KOPT-K1 (cell line): ENCODE data around the gene GUCA1A.

ENCODE experiments used
- H3K27ac ChIP-seq: fragments of 200-600 bp; sonication (generic); 2 replicates; pipeline ENCODE4 v1.5.1; 2016; ENCODE audit warnings: antibody characterized with exemption, mild to moderate bottlenecking, low read depth, low read length; ENCODE audit not compliant: poor library complexity, severe bottlenecking
- H3K36me3 ChIP-seq: fragments of 200-600 bp; sonication (generic); 2 replicates; pipeline ENCODE4 v1.5.1; 2017; ENCODE audit warnings: antibody characterized with exemption, mild to moderate bottlenecking, low read length, moderate library complexity; ENCODE audit not compliant: insufficient read depth
- H3K9me3 ChIP-seq: fragments of 200-600 bp; sonication (generic); 2 replicates; pipeline ENCODE4 v1.5.1; 2017; ENCODE audit warnings: antibody characterized with exemption, low read length, mild to moderate bottlenecking; ENCODE audit not compliant: insufficient read depth, poor library complexity, severe bottlenecking

The GUCA1A gene

GRCh38 chr6:42225419-42225818 is 52.3 kb downstream of the GUCA1A start:
- Histone ChIP-seq H3K36me3 (no peaks in the 10 kb centered on the region), H3K9me3 (no peaks in the 10 kb centered on the region), H3K27ac (no peak overlapping the region)

- no peak overlapping the region for H3K27ac ChIP-seq
Measured at GRCh38 chr6:42226161-42226611, 53.0 kb downstream of the GUCA1A start.

GRCh38 chr6:42226645-42227143 is 53.5 kb downstream of the GUCA1A start:
- H3K27ac ChIP-seq, result no peak overlapping the region
- H3K36me3 ChIP-seq, result no peaks in the 10 kb centered on the region
- no peaks in the 10 kb centered on the region for H3K9me3 ChIP-seq

More at GRCh38 chr6:42226161-42226611, 53.0 kb downstream of the GUCA1A start:
- Histone ChIP-seq H3K36me3 (no peaks in the 10 kb centered on the region), H3K9me3 (no peaks in the 10 kb centered on the region)

DNA sequence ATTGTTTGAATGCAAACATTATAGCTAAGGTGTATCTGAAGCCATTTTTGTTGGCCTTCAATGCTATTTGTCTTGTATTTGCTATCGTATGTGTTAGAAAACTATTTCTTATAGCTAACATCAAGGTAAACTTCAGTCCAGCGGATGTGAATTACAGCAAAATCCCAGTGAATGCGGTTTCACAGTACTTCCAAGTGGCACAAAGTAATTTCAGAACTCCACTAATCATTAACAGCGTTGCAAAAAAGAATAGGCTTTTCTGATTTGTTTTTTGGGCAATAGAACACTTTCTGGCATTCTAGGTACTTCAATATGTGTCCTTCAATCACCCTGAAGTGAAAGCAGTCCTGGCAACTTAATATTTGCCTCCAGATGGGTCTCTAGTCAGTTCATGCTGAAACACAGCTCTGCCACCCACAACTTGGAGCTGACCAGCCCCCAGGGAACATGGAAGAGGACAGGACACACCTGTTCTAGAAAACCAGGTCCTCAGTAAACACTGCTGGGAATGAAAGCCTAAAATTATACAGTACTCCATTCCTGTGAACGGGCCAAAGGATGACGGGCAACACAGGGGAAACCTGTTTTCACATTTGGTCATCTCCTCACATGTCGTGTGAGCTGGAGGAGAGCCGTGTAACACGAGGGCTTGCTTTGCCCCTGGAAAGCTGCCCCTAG is 54.1 kb downstream of the GUCA1A start:
- no peaks in the 10 kb centered on the region for H3K9me3 ChIP-seq
- H3K36me3 ChIP-seq, result no peaks in the 10 kb centered on the region
- H3K27ac ChIP-seq, result no peak overlapping the region

DNA sequence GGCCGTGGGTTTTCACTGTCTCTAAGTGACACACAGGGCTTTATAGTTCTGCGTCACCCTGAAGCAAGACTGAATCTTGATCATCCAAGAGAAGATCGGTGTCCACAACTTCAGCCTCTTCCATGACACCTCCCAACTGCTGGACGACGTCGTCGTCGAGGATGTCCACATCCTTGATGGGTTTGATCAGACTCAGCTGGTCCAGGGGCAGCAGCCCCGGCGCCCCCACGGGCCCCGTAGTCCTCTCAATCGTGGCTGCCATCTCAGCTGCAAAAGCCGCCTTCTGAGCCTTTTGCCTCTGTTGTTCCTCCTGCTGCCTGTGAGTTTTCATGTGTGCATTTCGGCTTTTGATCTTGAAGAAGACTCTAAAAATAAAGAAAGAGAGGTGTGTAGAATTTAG is 55.1 kb downstream of the GUCA1A start:
- Histone ChIP-seq H3K36me3 (no peaks in the 10 kb centered on the region), H3K9me3 (no peaks in the 10 kb centered on the region), H3K27ac (no peak overlapping the region)
